HG02884 (cell line): ENCODE measurements around the gene USP44.
"Not testable (repeated sequence)": the region's sequence is repeated elsewhere in the genome, so short reads cannot be mapped to it uniquely, and the experiment has no call there.

Experiments used
- ATAC-seq: cut with Tn5 transposase; IDR thresholded peaks from one replicate; pipeline ENCODE4 v1.9.1; 2021; ENCODE audit warnings: mild to moderate bottlenecking, moderate library complexity; ENCODE audit not compliant: unreplicated experiment

USP44 gene

GRCh38 chr12:95551305-95551704 lies at the start of gene USP44:
USP44 (minus strand) TSS chr12:95551476; CDS start chr12:95534256, 17,220 bp downstream.
- ATAC-seq: no peak

- ATAC-seq: no peak
These were observed 49.3 kb upstream of the USP44 start for GRCh38 chr12:95600567-95600966.

DNA sequence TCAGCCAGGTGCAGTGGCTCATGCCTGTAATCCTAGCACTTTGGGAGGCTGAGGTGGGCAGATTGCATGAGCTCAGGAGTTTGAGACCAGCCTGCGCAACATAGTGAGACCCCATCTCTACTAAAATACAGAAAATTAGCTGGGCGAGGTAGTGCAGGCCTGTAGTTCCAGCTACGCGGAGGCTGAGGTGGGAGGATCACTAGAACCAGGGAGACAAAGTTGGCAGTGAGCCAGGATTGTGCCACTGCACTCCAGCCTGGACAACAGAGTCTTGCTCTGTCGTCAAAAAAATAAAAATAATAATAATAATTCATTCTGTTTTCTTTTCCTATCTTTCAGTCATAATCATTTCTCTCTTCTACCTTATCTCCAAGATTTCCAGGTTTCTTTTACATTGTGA lies 48.6 kb upstream of the USP44 start:
- ATAC-seq: no peak

- ATAC-seq: no peak
These were observed 42.9 kb upstream of the USP44 start for GRCh38 chr12:95594136-95594535.

- no peak for ATAC-seq
These were observed 42.1 kb upstream of the USP44 start for GRCh38 chr12:95593266-95593871.

- ATAC-seq: no peak
These were observed 40.5 kb upstream of the USP44 start for GRCh38 chr12:95591731-95592130.

GRCh38 chr12:95590775-95591174 lies 39.5 kb upstream of the USP44 start:
- no peak for ATAC-seq

- ATAC-seq: no peak
These were observed 32.7 kb upstream of the USP44 start for GRCh38 chr12:95583933-95584332.

DNA sequence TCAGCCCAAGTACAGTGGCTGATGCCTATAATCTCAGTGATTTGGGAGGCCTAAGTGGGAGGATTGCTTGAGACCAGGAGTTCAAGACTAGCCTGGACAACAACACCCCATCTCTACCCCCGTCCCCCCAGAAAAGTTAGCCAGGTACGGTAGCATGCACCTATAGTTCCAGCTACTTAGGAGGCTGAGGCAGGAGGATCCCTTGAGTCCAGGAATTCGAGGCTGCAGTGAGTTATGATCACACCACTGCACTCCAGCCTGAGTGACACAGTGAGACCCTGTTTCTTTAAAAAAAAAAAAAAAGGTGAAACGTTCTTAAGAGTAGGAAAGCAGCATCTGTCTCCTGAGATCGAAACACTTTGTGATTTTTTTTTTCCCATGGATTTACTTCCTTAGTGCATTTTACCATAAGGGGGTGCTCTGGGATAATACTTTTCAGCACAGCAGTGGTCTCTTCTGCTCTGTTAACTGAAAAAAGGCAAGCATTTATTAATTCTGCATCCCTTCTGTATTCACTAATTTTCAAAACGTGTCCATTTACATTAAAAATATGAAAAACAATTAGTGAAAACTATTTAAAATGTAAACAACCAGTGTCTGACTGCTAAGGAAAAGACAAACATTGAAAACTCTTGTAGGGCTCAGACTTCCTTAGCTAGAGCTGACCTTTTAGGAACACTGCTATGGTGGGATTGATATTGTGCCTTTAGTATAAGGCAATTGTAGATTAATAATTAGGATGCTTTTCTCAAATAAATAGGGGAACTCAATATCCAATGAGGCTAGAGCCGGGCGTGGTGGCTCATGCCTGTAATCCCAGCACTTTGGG lies 31.2 kb upstream of the USP44 start:
- no peak for ATAC-seq

DNA sequence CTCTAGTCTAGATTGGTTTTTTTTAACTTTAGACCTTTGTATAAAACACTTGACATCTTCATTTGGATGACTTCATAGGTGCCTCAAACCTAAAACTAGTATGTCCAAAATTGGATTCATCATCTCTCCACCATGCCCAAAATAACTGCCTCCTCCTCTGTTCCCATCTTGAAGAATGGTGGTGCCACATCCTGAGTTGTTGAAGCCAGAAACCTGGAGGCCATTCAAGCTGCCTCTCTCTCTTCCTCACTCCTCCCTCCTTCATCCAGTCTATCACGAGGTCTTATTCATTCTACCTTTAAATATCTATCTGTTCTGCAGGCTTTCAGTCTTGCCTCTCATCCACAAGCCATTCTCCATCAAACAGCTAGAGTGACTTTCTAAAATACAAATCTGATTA lies 26.5 kb upstream of the USP44 start:
- ATAC-seq: no peak

- no peak for ATAC-seq
These were observed 23.6 kb upstream of the USP44 start for GRCh38 chr12:95574799-95575452.

DNA sequence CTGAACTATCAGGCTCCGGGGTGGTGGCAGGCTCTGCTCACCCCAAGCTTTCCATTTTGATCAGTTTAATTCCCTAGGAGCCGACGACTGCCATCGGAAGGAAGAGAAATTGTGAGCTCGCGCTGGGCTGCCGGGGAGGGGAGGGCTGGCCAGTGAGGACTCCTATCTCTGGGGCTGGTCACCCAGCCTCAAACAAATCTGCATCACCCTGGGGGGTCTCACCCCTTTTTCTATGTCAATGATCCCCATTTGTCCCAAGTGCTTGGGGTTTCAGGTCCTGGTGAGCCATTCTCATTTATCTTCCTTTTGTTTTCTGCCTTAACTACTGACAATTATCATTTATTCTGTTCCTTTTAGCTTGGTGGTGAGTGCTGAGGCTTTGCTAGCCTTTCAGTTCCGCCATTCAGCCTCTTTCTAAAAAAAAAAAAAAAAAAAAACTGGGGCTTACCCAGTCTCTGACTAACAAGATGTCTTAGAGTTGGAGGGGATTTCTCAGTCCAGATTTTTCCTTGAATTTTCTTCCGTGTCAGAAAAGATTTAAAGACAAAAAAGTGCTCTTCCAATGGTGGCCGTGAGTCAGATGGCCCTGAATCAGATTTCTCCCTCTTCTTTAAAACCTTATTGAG lies 22.8 kb upstream of the USP44 start:
- peak; percentile 52 for ATAC-seq

- no peak for ATAC-seq
These were observed 20.1 kb upstream of the USP44 start for GRCh38 chr12:95571369-95571768.

DNA sequence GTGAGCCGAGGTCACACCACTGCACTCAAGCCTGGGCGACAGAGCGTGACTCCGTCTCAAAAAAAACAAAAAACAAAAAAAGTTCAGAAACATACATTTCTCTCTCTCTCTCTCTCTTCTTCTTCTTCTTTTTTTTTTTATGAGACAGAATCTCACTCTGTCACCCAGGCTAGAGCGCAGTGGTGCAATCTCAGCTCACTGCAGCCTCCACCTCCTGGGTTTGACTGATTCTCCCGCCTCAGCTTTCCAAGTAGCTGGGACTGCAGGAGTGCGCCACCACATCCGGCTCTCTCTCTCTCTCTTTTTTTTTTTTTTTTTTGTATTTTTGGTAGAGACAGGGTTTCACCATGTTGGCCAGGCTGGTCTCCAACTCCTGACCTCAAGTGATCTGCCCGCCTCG lies 16.8 kb upstream of the USP44 start:
- ATAC-seq: not testable (repeated sequence)

GRCh38 chr12:95557625-95558024 lies 6.3 kb upstream of the USP44 start:
- ATAC-seq: no peak

- ATAC-seq: no peak
These were observed 3.3 kb upstream of the USP44 start for GRCh38 chr12:95554532-95555071.

DNA sequence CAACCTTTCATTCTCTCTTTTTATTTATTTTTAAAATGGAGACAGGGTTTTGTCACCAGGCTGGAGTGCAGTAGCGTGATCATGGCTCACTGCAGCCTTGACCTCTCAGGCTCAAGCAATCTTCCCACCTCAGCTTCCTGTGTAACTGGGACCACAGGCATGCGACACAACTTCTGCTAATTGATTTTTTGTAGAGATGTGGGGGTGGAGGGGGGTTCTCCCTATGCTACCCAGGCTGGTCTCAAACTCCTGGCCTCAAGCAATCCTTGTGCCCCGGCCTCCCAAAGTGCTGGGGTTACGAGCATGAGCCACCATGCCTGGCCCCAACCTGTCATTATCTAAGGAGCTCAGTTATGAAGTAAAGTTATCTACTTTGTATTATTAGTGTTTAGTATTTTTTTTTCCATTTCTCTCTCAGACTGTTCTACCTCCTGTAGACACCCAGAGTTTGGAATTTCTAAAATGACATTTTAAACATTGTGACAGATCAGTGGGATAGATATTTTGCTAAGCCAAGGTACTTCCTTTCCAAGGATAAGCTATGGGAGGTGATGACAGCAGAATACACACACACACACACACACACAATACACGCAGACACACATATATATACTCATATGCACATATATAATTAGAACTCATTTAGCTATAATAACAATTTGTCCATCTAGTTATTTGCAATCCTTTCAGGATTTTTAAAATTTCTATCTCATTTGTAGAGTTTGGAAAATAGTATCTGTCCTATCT lies 2.1 kb upstream of the USP44 start:
- ATAC-seq: no peak

- no peak for ATAC-seq
These were observed 739 bp upstream of the USP44 start for GRCh38 chr12:95551913-95552516.

GRCh38 chr12:95549392-95550084 lies 1.7 kb downstream of the USP44 start:
- no peak for ATAC-seq
